ENCODE results near the gene ERFE.
A peak's percentile ranks its signal among the peaks of the same experiment; 100 is the strongest.
"Not testable (repeated sequence)": the region's sequence is repeated elsewhere in the genome, so short reads cannot be mapped to it uniquely, and the experiment has no call there.

The ERFE gene

GRCh38 chr2:238170386-238171071 lies 11.8 kb downstream of the ERFE start:
- DNase-seq: no peak

GRCh38 chr2:238171072-238171431 lies 12.3 kb downstream of the ERFE start:
- DNase-seq: not testable (repeated sequence)

GRCh38 chr2:238171575-238172187 lies 12.9 kb downstream of the ERFE start:
- no peak for DNase-seq

- DNase-seq: no peak
These were observed 13.7 kb downstream of the ERFE start for GRCh38 chr2:238172439-238172838.

GRCh38 chr2:238173692-238174091 lies 14.9 kb downstream of the ERFE start:
- no peak for DNase-seq

- no peak for DNase-seq
These were observed 15.5 kb downstream of the ERFE start for GRCh38 chr2:238174291-238174690.

GRCh38 chr2:238174701-238175100 lies 15.9 kb downstream of the ERFE start:
- DNase-seq: no peak

- DNase-seq: peak; percentile 37
These were observed 17.8 kb downstream of the ERFE start for GRCh38 chr2:238176613-238177012.

- DNase-seq: no peak
These were observed 21.8 kb downstream of the ERFE start for GRCh38 chr2:238180554-238180953.

- no peak for DNase-seq
These were observed 23.6 kb downstream of the ERFE start for GRCh38 chr2:238182362-238182761.

- DNase-seq: no peak
These were observed 25.1 kb downstream of the ERFE start for GRCh38 chr2:238183821-238184220.

- no peak for DNase-seq
These were observed 29.1 kb downstream of the ERFE start for GRCh38 chr2:238187618-238188548.

GRCh38 chr2:238190445-238190844 lies 31.7 kb downstream of the ERFE start:
- DNase-seq: no peak

- peak; percentile 47 for DNase-seq
These were observed 43.7 kb downstream of the ERFE start for GRCh38 chr2:238202326-238203093.

- DNase-seq: peak; percentile 95
These were observed 44.6 kb downstream of the ERFE start, which contains the start of gene ILKAP for GRCh38 chr2:238203094-238203972. Gene ILKAP, minus strand, starts transcription at chr2:238203695. Its CDS starts 142 bp downstream, at chr2:238203553.

- DNase-seq: peak; percentile 92
These were observed 45.4 kb downstream of the ERFE start for GRCh38 chr2:238203973-238204683.

GRCh38 chr2:238207006-238207405 lies 48.2 kb downstream of the ERFE start:
- no peak for DNase-seq

GRCh38 chr2:238216651-238217184 lies 57.9 kb downstream of the ERFE start:
- no peak for DNase-seq

All from hematopoietic multipotent progenitor cell treated with erythropoietin and hydrocortisone succinate and interleukin-3 and kit ligand, for 4 days (in vitro differentiated cells).